GM12878 (cell line): Measurements from ENCODE around the gene LHB.

Experiments used
- CHD1 ChIP-seq: IDR thresholded peaks from 2 replicates; pipeline ENCODE4 v1.6.1; 2012; ENCODE audit warnings: low read depth, low read length, improper control_type of control experiment
- EGR1 ChIP-seq, 2 experiments: IDR thresholded peaks; 1 replicate in 1 of 2; 2 replicates in 1 of 2; pipeline ENCODE4 v1.6.1; 2011 to 2012; ENCODE audit warnings: low read depth in 2 of 2, low read length in 2 of 2, borderline replicate concordance in 1 of 2, mild to moderate bottlenecking in 1 of 2, moderate library complexity in 1 of 2
- ETV6 ChIP-seq, 2 experiments: fragments of 450-650 bp in 1 of 2; IDR thresholded peaks in 1 of 2; conservative IDR thresholded peaks in 1 of 2; 2 replicates each; pipeline ENCODE4 v1.6.1; 2014; ENCODE audit warnings: antibody characterized with exemption in 1 of 2, borderline replicate concordance in 1 of 2, low read depth in 1 of 2, mild to moderate bottlenecking in 1 of 2, moderate library complexity in 1 of 2
- EZH2 ChIP-seq: IDR thresholded peaks from 2 replicates; pipeline ENCODE4 v1.6.1; 2012; ENCODE audit warnings: low read depth, mild to moderate bottlenecking, control low read depth, inconsistent platforms, low read length, borderline replicate concordance; ENCODE audit not compliant: control insufficient read depth
- SUZ12 ChIP-seq: fragments of 200-600 bp; sonication (generic); IDR thresholded peaks from one replicate; pipeline ENCODE4 v1.6.1; 2018; ENCODE audit warnings: antibody characterized with exemption, mild to moderate bottlenecking; ENCODE audit not compliant: unreplicated experiment
- TF ChIP-seq, protein P1 (sequence below), 3 experiments: IDR thresholded peaks in 2 of 3; conservative IDR thresholded peaks in 1 of 3; 2 replicates each; pipeline ENCODE4 v1.5.1; 2011; ENCODE audit warnings: low read depth in 3 of 3, low read length in 3 of 3, mild to moderate bottlenecking in 3 of 3, control low read depth in 2 of 3, moderate library complexity in 2 of 3, inconsistent platforms in 1 of 3, mixed read lengths in 1 of 3; ENCODE audit not compliant: control insufficient read depth in 2 of 3, insufficient read depth in 1 of 3; ENCODE audit errors: extremely low read depth in 1 of 3

DNA sequence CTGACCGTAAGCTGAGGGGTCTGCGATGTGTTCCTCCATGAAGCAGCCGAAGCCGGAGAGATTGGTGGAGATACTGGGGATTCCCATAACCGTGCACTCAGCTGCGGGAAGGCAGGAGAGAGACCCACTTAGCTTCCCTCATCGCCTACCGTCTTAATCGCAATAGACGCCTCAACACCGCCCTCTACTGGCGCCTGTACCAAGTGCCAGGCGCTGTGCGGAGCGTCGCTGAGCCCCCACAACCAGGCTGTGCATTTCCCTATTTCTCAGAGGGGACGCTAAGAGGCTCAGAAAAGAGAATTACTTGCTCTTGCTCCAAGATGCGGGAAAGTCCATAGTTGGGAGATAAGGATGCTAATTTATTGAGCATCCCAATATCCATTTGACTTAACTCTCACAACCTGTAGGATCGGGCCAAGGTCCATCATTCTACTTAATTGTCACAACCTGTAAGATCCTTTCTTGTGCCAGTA lies 45.9 kb downstream of the LHB start:
- no peak for TF ChIP-seq CHD1
- no peak for TF ChIP-seq SUZ12
- TF ChIP-seq, protein P1, sequence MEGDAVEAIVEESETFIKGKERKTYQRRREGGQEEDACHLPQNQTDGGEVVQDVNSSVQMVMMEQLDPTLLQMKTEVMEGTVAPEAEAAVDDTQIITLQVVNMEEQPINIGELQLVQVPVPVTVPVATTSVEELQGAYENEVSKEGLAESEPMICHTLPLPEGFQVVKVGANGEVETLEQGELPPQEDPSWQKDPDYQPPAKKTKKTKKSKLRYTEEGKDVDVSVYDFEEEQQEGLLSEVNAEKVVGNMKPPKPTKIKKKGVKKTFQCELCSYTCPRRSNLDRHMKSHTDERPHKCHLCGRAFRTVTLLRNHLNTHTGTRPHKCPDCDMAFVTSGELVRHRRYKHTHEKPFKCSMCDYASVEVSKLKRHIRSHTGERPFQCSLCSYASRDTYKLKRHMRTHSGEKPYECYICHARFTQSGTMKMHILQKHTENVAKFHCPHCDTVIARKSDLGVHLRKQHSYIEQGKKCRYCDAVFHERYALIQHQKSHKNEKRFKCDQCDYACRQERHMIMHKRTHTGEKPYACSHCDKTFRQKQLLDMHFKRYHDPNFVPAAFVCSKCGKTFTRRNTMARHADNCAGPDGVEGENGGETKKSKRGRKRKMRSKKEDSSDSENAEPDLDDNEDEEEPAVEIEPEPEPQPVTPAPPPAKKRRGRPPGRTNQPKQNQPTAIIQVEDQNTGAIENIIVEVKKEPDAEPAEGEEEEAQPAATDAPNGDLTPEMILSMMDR (IDR thresholded peaks at IDR 0.05 in 2 of 3, conservative IDR thresholded peaks at IDR 0.05 in 1 of 3; ENCODE audit: control insufficient read depth in 2 of 3, extremely low read depth in 1 of 3, insufficient read depth in 1 of 3, low read depth in 3 of 3, low read length in 3 of 3): peak; percentile 92 to 97 (median 94)
- no peak for TF ChIP-seq EGR1 (IDR thresholded peaks at IDR 0.05; ENCODE audit: borderline replicate concordance in 1 of 2, low read depth in 2 of 2, low read length in 2 of 2)
- TF ChIP-seq ETV6 (conservative IDR thresholded peaks at IDR 0.05 in 1 of 2, IDR thresholded peaks at IDR 0.05 in 1 of 2; ENCODE audit: borderline replicate concordance in 1 of 2, low read depth in 1 of 2): no peak
- no peak for TF ChIP-seq EZH2
